NCI-H1105 treated with DMSO at 0.1 percent for 48 hours (cell line): ENCODE measurements around the gene SLC9A5.

Experiments
- DNase-seq: peaks from one replicate; lab custom pipeline; 2025; lab: John Stamatoyannopoulos, UW

Gene SLC9A5

GRCh38 chr16:67216612-67217490 lies 31.9 kb upstream of the SLC9A5 start:
- DNase-seq = no peak

GRCh38 chr16:67223992-67224391 lies 24.8 kb upstream of the SLC9A5 start:
- DNase-seq = no peak

- DNase-seq = no peak
Measured at GRCh38 chr16:67226295-67226803, 22.4 kb upstream of the SLC9A5 start.

GRCh38 chr16:67226804-67227566 lies 21.8 kb upstream of the SLC9A5 start, which contains the start of gene TMEM208:
TMEM208 (plus strand) TSS chr16:67227130; CDS start chr16:67227219, 89 bp downstream.
- peak; percentile 90 for DNase-seq

- no peak for DNase-seq
Measured at GRCh38 chr16:67227567-67227921, 21.2 kb upstream of the SLC9A5 start.

- DNase-seq = no peak
Measured at GRCh38 chr16:67228034-67228785, 20.6 kb upstream of the SLC9A5 start.

GRCh38 chr16:67228905-67229304 lies 19.9 kb upstream of the SLC9A5 start:
- no peak for DNase-seq

GRCh38 chr16:67229906-67230808 lies 18.6 kb upstream of the SLC9A5 start:
- no peak for DNase-seq

GRCh38 chr16:67230809-67231660 lies 17.7 kb upstream of the SLC9A5 start:
- no peak for DNase-seq

- no peak for DNase-seq
Measured at GRCh38 chr16:67233596-67233995, 15.2 kb upstream of the SLC9A5 start.

GRCh38 chr16:67234180-67234597 lies 14.6 kb upstream of the SLC9A5 start:
- no peak for DNase-seq

GRCh38 chr16:67235816-67236562 lies 12.8 kb upstream of the SLC9A5 start:
- DNase-seq = no peak

GRCh38 chr16:67236563-67237395 lies 12.0 kb upstream of the SLC9A5 start:
- DNase-seq = no peak

- no peak for DNase-seq
Measured at GRCh38 chr16:67237396-67238277, 11.1 kb upstream of the SLC9A5 start.

GRCh38 chr16:67238278-67238575 lies 10.6 kb upstream of the SLC9A5 start:
- DNase-seq = no peak

GRCh38 chr16:67238806-67239470 lies 9.8 kb upstream of the SLC9A5 start:
- DNase-seq = no peak

- DNase-seq = no peak
Measured at GRCh38 chr16:67240506-67240905, 8.3 kb upstream of the SLC9A5 start.
